HepG2 (cell line): ENCODE measurements around the gene PSD4. TPM values are rescaled to one million over a fixed set of nuclear protein-coding genes. Genes with fewer than 3 reads are reported as not detected.

Experiments
- BRD4 ChIP-seq: sonication (generic); formaldehyde crosslinking; IDR thresholded peaks from 2 replicates; pipeline ENCODE4 v1.4.0; 2020; ENCODE audit warnings: missing genetic modification reagents
- ELF3 ChIP-seq: IDR thresholded peaks from 2 replicates; pipeline ENCODE4 v1.6.1; 2016; ENCODE audit warnings: missing genetic modification reagents, missing compliant biosample characterization
- KDM5A ChIP-seq: fragments of 200-600 bp; sonication (generic); IDR thresholded peaks from 2 replicates; pipeline ENCODE4 v1.7.0; 2018; ENCODE audit warnings: antibody characterized with exemption, mild to moderate bottlenecking, low read length, borderline replicate concordance
- MBD4 ChIP-seq: IDR thresholded peaks from 2 replicates; pipeline ENCODE4 v1.6.1; 2012; ENCODE audit warnings: low read length, inconsistent platforms, borderline replicate concordance
- RFX5 ChIP-seq: IDR thresholded peaks from 2 replicates; pipeline ENCODE4 v1.6.1; 2011; ENCODE audit warnings: low read depth, low read length, improper control_type of control experiment
- SP5 ChIP-seq: IDR thresholded peaks from 2 replicates; pipeline ENCODE4 v1.6.1; 2016; ENCODE audit warnings: low read depth, borderline replicate concordance
- ZFP41 ChIP-seq: sonication (generic); formaldehyde crosslinking; IDR thresholded peaks from 2 replicates; pipeline ENCODE4 v1.4.0; 2020; ENCODE audit warnings: mild to moderate bottlenecking, missing genetic modification reagents, borderline replicate concordance
- ZFY ChIP-seq: sonication (generic); formaldehyde crosslinking; IDR thresholded peaks from 2 replicates; pipeline ENCODE4 v1.4.0; 2020; ENCODE audit warnings: missing genetic modification reagents
- ZNF24 ChIP-seq: fragments of 450-650 bp; IDR thresholded peaks from 2 replicates; pipeline ENCODE4 v1.6.1; 2017; ENCODE audit warnings: antibody characterized with exemption, mild to moderate bottlenecking
- polyA plus RNA-seq, 8 experiments: library from polyadenylated mRNA; depleted of rRNA in 3 of 8; stranded (reverse) in 7 of 8; unstranded in 1 of 8; fragments of >200 nt; fragmentation: Illumina TruSeq in 4 of 8; extraction: Trizol in 4 of 8; gene quantifications; 2 replicates each; pipeline versions ENCODE4 v1.2.1 to v1.2.3, GENCODE V29; 2011 to 2016; ENCODE audit warnings: low read depth in 4 of 8, missing spikeins in 1 of 8, mixed read lengths in 1 of 8; ENCODE audit not compliant: insufficient read depth in 1 of 8
- total RNA-seq, 5 experiments: library from RNA; depleted of rRNA; stranded (reverse); fragments of >200 nt; fragmentation: Illumina TruSeq; extraction: Trizol; gene quantifications; 2 replicates each; pipeline ENCODE4 v1.2.3, GENCODE V29; 2016; ENCODE audit warnings: low read depth in 1 of 5
- TF ChIP-seq, protein P1 (sequence below): sonication (generic); formaldehyde crosslinking; IDR thresholded peaks from 2 replicates; pipeline ENCODE4 v1.4.0; 2020; ENCODE audit warnings: missing genetic modification reagents, borderline replicate concordance
- TF ChIP-seq, protein P2 (sequence below), 2 experiments: sonication (generic) in 1 of 2; formaldehyde crosslinking in 1 of 2; IDR thresholded peaks; 2 replicates each; pipeline versions ENCODE4 v1.6.1 to v1.9.0; 2014 to 2022; ENCODE audit warnings: antibody characterized with exemption in 1 of 2, borderline replicate concordance in 1 of 2, inconsistent platforms in 1 of 2, low read depth in 1 of 2, missing genetic modification reagents in 1 of 2
- TF ChIP-seq, protein P3 (sequence below): sonication (generic); formaldehyde crosslinking; IDR thresholded peaks from one replicate; pipeline ENCODE4 v1.5.1; 2020; ENCODE audit warnings: mild to moderate bottlenecking, missing genetic modification reagents; ENCODE audit errors: not compliant biosample characterization

PSD4 gene
- total and polyA plus RNA-seq, 2 of the 13 experiments (the other 11 are each of a cell fraction or from before 2014, with no cell fraction given), result 5.8 to 9.4 TPM

DNA sequence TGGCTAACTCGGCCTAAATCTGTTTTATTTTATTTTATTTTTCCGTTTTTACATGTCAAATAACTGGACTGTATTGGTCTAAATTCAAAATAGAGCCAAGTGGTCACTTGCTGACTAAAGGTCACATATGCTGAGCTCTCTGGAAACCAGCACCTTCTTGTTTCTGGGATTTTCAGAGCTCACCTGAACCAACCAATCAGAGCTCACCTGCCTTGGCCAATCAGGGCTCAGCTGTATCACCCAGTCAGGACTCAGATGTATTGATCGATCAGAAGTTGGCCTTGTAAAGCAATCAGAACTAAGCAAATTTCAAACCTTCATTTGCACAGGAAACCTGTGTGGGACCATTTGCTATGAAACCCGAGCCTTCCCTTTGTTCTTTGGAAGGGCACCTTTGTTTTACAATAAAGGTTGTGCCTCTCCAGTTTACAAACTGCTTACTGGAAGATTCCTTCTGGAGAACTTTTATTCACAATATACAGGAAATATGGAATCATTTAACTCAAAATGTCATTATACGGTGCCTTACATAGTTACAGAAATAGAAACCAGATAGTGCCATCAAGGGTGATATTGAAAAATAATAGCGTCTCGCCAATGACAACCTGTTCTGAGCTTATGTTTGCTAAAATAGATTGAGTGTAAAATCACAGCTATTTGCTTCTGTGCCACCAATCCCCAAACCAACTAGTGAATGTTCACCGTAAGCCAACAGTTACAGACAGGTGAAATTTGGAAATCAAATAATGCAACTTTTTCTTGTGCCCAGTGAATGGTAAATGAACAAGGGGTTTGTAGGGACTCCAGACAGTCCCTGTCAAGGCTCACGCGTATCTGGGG is 17.3 kb upstream of the PSD4 start (continued):
- TF ChIP-seq ELF3 (CRISPR knock-in tag) (peak; percentile 51), SP5 (CRISPR knock-in tag) (no peak), ZFP41 (CRISPR knock-in tag) (no peak), ZFY (CRISPR knock-in tag) (no peak), MBD4 (no peak), ZNF24 (no peak), BRD4 (no peak), KDM5A (no peak), RFX5 (peak; percentile 45; the same call in 1 of the 2 replicates)
- TF ChIP-seq, protein P1, sequence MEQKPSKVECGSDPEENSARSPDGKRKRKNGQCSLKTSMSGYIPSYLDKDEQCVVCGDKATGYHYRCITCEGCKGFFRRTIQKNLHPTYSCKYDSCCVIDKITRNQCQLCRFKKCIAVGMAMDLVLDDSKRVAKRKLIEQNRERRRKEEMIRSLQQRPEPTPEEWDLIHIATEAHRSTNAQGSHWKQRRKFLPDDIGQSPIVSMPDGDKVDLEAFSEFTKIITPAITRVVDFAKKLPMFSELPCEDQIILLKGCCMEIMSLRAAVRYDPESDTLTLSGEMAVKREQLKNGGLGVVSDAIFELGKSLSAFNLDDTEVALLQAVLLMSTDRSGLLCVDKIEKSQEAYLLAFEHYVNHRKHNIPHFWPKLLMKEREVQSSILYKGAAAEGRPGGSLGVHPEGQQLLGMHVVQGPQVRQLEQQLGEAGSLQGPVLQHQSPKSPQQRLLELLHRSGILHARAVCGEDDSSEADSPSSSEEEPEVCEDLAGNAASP, result no peak; the same call in 1 of the 2 replicates
- TF ChIP-seq, protein P2, sequence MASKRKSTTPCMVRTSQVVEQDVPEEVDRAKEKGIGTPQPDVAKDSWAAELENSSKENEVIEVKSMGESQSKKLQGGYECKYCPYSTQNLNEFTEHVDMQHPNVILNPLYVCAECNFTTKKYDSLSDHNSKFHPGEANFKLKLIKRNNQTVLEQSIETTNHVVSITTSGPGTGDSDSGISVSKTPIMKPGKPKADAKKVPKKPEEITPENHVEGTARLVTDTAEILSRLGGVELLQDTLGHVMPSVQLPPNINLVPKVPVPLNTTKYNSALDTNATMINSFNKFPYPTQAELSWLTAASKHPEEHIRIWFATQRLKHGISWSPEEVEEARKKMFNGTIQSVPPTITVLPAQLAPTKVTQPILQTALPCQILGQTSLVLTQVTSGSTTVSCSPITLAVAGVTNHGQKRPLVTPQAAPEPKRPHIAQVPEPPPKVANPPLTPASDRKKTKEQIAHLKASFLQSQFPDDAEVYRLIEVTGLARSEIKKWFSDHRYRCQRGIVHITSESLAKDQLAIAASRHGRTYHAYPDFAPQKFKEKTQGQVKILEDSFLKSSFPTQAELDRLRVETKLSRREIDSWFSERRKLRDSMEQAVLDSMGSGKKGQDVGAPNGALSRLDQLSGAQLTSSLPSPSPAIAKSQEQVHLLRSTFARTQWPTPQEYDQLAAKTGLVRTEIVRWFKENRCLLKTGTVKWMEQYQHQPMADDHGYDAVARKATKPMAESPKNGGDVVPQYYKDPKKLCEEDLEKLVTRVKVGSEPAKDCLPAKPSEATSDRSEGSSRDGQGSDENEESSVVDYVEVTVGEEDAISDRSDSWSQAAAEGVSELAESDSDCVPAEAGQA (IDR thresholded peaks at IDR 0.05; ENCODE audit: low read depth), result no peak
- TF ChIP-seq, protein P2 (CRISPR knock-in tag; IDR thresholded peaks at IDR 0.05; ENCODE audit: borderline replicate concordance), result no peak
- TF ChIP-seq, protein P3, sequence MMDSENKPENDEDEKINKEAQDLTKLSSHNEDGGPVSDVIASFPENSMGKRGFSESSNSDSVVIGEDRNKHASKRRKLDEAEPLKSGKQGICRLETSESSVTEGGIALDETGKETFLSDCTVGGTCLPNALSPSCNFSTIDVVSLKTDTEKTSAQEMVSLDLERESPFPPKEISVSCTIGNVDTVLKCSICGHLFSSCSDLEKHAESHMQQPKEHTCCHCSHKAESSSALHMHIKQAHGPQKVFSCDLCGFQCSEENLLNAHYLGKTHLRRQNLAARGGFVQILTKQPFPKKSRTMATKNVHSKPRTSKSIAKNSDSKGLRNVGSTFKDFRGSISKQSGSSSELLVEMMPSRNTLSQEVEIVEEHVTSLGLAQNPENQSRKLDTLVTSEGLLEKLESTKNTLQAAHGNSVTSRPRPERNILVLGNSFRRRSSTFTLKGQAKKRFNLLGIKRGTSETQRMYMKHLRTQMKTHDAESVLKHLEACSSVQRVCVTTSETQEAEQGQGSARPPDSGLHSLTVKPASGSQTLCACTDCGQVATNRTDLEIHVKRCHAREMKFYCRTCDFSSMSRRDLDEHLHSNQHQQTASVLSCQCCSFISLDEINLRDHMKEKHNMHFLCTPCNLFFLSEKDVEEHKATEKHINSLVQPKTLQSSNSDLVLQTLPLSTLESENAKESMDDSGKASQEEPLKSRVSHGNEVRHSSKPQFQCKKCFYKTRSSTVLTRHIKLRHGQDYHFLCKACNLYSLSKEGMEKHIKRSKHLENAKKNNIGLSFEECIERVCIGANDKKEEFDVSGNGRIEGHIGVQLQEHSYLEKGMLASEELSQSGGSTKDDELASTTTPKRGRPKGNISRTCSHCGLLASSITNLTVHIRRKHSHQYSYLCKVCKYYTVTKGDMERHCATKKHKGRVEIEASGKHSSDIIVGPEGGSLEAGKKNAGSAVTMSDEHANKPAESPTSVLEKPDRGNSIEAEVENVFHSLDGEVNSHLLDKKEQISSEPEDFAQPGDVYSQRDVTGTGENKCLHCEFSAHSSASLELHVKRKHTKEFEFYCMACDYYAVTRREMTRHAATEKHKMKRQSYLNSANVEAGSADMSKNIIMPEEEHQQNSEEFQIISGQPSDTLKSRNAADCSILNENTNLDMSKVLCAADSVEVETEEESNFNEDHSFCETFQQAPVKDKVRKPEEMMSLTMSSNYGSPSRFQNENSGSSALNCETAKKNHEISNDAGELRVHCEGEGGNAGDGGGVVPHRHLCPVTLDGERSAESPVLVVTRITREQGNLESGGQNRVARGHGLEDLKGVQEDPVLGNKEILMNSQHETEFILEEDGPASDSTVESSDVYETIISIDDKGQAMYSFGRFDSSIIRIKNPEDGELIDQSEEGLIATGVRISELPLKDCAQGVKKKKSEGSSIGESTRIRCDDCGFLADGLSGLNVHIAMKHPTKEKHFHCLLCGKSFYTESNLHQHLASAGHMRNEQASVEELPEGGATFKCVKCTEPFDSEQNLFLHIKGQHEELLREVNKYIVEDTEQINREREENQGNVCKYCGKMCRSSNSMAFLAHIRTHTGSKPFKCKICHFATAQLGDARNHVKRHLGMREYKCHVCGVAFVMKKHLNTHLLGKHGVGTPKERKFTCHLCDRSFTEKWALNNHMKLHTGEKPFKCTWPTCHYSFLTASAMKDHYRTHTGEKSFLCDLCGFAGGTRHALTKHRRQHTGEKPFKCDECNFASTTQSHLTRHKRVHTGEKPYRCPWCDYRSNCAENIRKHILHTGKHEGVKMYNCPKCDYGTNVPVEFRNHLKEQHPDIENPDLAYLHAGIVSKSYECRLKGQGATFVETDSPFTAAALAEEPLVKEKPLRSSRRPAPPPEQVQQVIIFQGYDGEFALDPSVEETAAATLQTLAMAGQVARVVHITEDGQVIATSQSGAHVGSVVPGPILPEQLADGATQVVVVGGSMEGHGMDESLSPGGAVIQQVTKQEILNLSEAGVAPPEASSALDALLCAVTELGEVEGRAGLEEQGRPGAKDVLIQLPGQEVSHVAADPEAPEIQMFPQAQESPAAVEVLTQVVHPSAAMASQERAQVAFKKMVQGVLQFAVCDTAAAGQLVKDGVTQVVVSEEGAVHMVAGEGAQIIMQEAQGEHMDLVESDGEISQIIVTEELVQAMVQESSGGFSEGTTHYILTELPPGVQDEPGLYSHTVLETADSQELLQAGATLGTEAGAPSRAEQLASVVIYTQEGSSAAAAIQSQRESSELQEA, result no peak
